Type B pancreatic cell (in vitro differentiated cells): ENCODE results near the gene USP14. TPM values are rescaled to one million over a fixed set of nuclear protein-coding genes. Genes with fewer than 3 reads are reported as not detected.

Experiments
- DNase-seq: peaks from one replicate; pipeline ENCODE4 v3.0.0; 2021; ENCODE audit warnings: mixed read lengths; ENCODE audit not compliant: unreplicated experiment; ENCODE audit errors: extremely low spot score
- H3K27ac Mint-ChIP-seq: 2 replicates; pipeline ENCODE4 v1.8.0; 2021; ENCODE audit warnings: mild to moderate bottlenecking, mixed read lengths
- H3K27me3 Mint-ChIP-seq: 2 replicates; pipeline ENCODE4 v1.8.0; 2021; ENCODE audit warnings: mixed read lengths
- H3K36me3 Mint-ChIP-seq: 2 replicates; pipeline ENCODE4 v1.8.0; 2021; ENCODE audit warnings: mixed read lengths
- H3K4me1 Mint-ChIP-seq: one replicate; pipeline ENCODE4 v1.8.0; 2021; ENCODE audit warnings: mixed read lengths; ENCODE audit not compliant: unreplicated experiment
- H3K4me3 Mint-ChIP-seq: 2 replicates; pipeline ENCODE4 v1.8.0; 2021; ENCODE audit warnings: mild to moderate bottlenecking, mixed read lengths
- H3K9me3 Mint-ChIP-seq: 2 replicates; pipeline ENCODE4 v1.8.0; 2021; ENCODE audit warnings: mixed read lengths
- CTCF ChIP-seq: fragments of 200-600 bp; sonication (generic); conservative IDR thresholded peaks from 2 replicates; pipeline ENCODE4 v1.5.0; 2021; ENCODE audit warnings: antibody characterized with exemption, mild to moderate bottlenecking
- total RNA-seq: library from RNA; stranded (reverse); gene quantifications from 2 replicates; pipeline ENCODE4 v1.2.1, GENCODE V29; 2021; ENCODE audit warnings: low replicate concordance

Gene USP14
- total RNA-seq, 1 donor from 2014 or later, result 59.5 TPM

- no peak for DNase-seq
- Mint-ChIP-seq H3K9me3 (no peaks in the 10 kb centered on the region), H3K36me3 (peaks cover 40% of the 10 kb centered on the region), H3K4me3 (no peak overlapping the region), H3K27ac (no peak overlapping the region), H3K27me3 (no peaks in the 10 kb centered on the region), H3K4me1 (no peaks in the 10 kb centered on the region)
- TF ChIP-seq CTCF, result no peak
Measured at GRCh38 chr18:215448-216010, 57.2 kb downstream of the USP14 start.

- H3K4me1 Mint-ChIP-seq, result no peaks in the 10 kb centered on the region
Measured at GRCh38 chr18:217532-218336, 59.4 kb downstream of the USP14 start.

GRCh38 chr18:220708-221107 is 62.4 kb downstream of the USP14 start:
- Mint-ChIP-seq H3K27me3 (no peaks in the 10 kb centered on the region), H3K36me3 (peaks cover 36% of the 10 kb centered on the region), H3K4me1 (no peaks in the 10 kb centered on the region), H3K27ac (no peak overlapping the region), H3K4me3 (no peak overlapping the region), H3K9me3 (no peaks in the 10 kb centered on the region)
- no peak for TF ChIP-seq CTCF
- no peak for DNase-seq

More at GRCh38 chr18:217532-218336, 59.4 kb downstream of the USP14 start:
- Mint-ChIP-seq H3K36me3 (peaks cover 34% of the 10 kb centered on the region), H3K27ac (no peak overlapping the region), H3K27me3 (no peaks in the 10 kb centered on the region), H3K9me3 (no peaks in the 10 kb centered on the region), H3K4me3 (no peak overlapping the region)
- TF ChIP-seq CTCF, result no peak
- no peak for DNase-seq

- no peak for TF ChIP-seq CTCF
- no peak overlapping the region for H3K27ac Mint-ChIP-seq
- no peaks in the 10 kb centered on the region for H3K27me3 Mint-ChIP-seq
- DNase-seq, result no peak
- no peak overlapping the region for H3K4me3 Mint-ChIP-seq
- no peaks in the 10 kb centered on the region for H3K9me3 Mint-ChIP-seq
- H3K36me3 Mint-ChIP-seq, result peaks cover 26% of the 10 kb centered on the region
- H3K4me1 Mint-ChIP-seq, result no peaks in the 10 kb centered on the region
Measured at GRCh38 chr18:225745-226144, 67.4 kb downstream of the USP14 start.

- no peak for TF ChIP-seq CTCF
- H3K36me3 Mint-ChIP-seq, result peaks cover 24% of the 10 kb centered on the region
- H3K4me1 Mint-ChIP-seq, result no peaks in the 10 kb centered on the region
- H3K4me3 Mint-ChIP-seq, result no peak overlapping the region
- no peak overlapping the region for H3K27ac Mint-ChIP-seq
- no peaks in the 10 kb centered on the region for H3K9me3 Mint-ChIP-seq
- no peaks in the 10 kb centered on the region for H3K27me3 Mint-ChIP-seq
- DNase-seq, result no peak
Measured at GRCh38 chr18:227374-227773, 69.0 kb downstream of the USP14 start.
